ENCODE measurements around the gene C11orf52. TPM values are rescaled to one million over a fixed set of nuclear protein-coding genes. Genes with fewer than 3 reads are reported as not detected.

Gene C11orf52
- total RNA-seq, 1 experiment from 2014 or later: not detected

DNA sequence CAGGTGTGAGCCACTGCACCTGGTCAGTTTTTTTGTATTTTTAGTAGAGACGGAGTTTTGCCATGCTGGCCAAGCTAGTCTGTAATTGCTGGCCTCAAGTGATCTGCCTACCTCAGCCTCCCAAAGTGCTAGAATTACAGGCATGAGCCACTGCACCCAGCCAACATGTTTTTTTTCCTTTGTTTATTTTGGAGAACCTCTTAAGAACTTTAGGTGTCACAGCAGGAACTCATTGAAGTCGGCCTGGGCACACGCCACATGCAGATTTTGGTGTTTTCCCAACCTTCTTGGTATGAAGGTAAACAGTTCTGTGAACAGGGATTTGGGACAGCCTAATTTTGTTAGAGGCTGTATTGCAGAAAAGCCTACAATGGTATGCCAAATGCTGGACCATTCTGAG is 27.8 kb downstream of the C11orf52 start:
- DNase-seq: no peak
- Histone ChIP-seq H3K27me3 (no peaks in the 10 kb centered on the region), H3K36me3 (no peaks in the 10 kb centered on the region), H3K9me3 (no peaks in the 10 kb centered on the region), H3K4me3 (no peak overlapping the region)

DNA sequence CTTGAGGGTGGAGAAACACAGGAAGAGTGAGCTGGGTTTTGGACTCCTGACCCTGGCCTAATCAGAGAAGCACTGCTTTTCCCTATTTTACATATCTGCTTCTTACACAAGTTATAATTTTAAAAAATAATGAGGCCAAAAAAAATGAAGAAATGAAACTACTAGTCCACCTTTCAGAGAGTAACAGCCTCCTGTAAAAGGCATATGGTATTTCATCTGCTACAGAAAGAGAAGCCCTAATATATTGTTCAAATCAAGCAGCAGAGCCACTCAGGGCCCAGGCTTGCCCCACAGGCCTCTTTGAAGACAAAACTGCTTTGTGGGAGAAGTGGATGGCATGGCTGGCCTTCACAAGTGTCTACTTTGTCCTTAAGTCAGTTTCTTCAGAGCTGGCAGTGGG is 28.4 kb downstream of the C11orf52 start:
- no peak for DNase-seq
- no peaks in the 10 kb centered on the region for H3K9me3 ChIP-seq
- no peaks in the 10 kb centered on the region for H3K27me3 ChIP-seq
- no peak overlapping the region for H3K4me3 ChIP-seq
- H3K36me3 ChIP-seq: no peaks in the 10 kb centered on the region

DNA sequence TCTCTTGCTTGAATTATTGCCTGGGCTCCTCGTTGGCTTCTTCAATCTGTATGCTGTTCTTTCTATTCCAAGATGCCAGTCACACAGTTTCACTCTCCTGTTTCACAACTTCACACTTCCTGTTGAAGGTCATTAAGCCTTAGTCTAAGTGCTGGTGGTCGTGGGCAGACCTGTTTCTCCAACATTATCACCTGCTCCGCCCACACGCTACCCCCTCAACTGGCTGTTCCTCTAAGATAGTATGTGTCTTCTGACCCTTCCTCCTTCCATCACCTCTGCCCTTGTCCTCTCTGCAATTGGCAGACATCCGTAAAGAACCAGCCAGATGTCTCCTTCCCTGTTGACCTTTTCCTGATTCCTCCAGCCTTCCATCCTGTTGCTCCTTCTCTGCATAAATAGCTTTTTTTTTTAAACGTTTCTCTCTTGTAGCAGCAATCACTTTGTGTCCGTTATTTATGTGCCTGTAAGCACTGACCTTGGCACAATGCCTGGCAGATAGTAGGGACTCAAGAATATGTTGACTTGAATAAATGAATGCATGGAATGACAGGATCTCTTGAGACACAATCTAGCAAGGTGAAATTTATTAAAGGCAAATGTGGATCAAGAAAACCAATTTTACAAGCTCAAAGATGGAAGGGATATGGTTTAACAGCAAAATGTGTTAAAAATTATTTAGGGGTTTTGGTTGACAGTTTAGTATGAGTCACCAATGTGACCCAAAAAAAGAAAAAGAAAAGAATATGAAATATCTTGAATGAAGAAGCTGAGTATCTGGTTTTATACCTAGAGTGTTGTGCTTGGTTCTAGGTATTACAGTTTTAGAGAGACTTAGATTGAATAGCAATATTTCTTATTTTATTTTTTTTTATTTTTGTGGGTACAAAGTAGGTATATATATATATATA is 31.1 kb downstream of the C11orf52 start:
- no peak for DNase-seq
- H3K27me3 ChIP-seq: no peaks in the 10 kb centered on the region
- no peaks in the 10 kb centered on the region for H3K9me3 ChIP-seq
- H3K36me3 ChIP-seq: no peaks in the 10 kb centered on the region
- H3K4me3 ChIP-seq: no peak overlapping the region

DNA sequence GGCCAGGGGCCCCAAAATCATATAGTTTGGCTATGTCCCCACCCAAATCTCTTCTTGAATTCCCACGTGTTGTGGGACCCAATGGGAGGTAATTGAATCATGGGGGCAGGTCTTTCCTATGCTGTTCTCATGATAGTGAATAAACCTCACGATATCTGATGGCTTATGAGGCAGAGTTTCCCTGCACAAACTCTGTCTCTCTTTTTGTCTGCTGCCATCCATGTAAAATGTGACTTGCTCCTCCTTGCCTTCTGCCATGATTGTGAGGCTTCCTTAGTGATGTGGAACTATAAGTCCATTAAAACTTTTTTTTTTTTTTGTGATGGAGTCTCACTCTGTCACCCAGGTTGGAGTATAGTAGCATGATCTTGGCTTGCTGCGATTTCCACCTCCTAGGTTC is 32.9 kb downstream of the C11orf52 start:
- no peak overlapping the region for H3K4me3 ChIP-seq
- no peaks in the 10 kb centered on the region for H3K9me3 ChIP-seq
- no peak for DNase-seq
- no peaks in the 10 kb centered on the region for H3K36me3 ChIP-seq
- no peaks in the 10 kb centered on the region for H3K27me3 ChIP-seq

DNA sequence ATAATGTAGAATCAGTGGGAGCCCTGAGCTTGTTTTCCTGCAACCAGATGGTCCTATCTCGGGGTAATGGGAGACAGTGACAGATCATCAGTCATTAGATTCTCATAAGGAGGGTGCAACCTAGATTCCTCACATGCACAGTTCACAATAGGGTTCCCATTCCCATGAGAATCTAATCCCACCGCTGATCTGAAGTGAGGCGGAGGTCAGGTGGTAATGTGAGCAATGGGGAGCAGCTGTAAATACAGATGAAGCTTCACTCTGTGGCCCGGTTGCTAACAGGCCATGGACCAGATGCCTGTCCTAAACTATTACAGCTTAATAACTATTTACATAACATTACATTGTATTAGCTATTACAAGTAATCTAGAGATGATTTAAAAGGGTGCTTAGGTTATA is 35.4 kb downstream of the C11orf52 start:
- DNase-seq: no peak
- no peaks in the 10 kb centered on the region for H3K9me3 ChIP-seq
- no peak overlapping the region for H3K4me3 ChIP-seq
- no peaks in the 10 kb centered on the region for H3K36me3 ChIP-seq
- no peaks in the 10 kb centered on the region for H3K27me3 ChIP-seq

DNA sequence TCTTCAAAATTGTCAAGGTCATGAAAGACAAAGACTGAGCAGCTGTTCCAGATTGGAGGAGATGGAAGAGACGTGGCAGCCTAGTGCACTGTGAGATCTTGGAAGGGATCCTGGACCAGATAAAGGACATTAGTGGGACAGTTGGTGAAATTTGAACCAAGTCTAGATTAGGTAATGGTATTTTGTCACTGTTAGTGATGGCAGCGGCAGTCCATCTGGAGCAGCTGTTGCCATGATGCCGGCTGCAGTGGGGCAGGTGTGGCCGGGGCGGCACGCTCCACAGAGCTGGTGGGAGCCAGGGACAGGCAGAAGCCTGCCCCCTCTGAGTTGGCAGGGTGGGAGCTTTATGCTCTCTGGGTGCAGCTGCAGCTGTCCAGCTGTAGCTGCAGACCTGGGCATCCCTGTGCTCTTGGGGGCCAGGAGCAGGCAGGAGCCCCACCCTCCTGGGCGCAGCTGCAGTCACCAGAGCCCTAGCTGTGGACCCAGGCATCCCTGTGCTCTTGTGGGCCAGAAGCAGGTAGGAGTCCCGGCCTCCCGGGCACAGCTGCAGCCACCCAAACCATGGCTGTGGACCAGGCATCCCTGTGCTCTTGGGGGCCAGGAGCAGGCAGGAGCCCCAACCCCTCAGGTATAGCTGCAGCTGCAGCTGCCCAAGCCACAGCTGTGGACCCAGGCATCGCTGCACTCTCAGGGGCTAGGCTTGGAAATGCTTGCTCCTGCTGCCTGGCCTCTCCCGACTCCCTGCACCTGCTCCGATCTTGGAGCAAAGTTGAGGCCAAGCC is 39.1 kb downstream of the C11orf52 start:
- H3K36me3 ChIP-seq: no peaks in the 10 kb centered on the region
- no peak overlapping the region for H3K4me3 ChIP-seq
- no peaks in the 10 kb centered on the region for H3K9me3 ChIP-seq
- H3K27me3 ChIP-seq: no peaks in the 10 kb centered on the region
- DNase-seq: no peak

DNA sequence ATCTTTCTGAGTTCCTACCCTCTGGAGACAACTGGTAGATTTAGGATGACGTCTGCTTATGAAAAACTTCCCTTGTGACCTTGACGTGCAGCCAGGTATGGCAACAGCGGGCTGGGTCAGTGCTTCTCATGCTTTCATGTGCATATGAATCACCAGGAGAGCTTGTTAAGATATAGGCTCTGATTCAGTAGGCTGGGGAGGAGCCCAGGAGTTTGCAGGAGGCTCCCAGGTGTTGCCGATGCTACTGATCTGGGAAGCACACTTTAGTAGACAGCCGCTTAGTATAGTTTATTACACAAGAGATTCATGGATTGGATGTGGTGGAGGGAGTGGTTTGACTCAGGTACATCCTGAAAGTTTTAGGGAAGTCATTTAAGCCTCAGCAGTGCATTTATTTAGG is 42.2 kb downstream of the C11orf52 start:
- no peak for DNase-seq

DNA sequence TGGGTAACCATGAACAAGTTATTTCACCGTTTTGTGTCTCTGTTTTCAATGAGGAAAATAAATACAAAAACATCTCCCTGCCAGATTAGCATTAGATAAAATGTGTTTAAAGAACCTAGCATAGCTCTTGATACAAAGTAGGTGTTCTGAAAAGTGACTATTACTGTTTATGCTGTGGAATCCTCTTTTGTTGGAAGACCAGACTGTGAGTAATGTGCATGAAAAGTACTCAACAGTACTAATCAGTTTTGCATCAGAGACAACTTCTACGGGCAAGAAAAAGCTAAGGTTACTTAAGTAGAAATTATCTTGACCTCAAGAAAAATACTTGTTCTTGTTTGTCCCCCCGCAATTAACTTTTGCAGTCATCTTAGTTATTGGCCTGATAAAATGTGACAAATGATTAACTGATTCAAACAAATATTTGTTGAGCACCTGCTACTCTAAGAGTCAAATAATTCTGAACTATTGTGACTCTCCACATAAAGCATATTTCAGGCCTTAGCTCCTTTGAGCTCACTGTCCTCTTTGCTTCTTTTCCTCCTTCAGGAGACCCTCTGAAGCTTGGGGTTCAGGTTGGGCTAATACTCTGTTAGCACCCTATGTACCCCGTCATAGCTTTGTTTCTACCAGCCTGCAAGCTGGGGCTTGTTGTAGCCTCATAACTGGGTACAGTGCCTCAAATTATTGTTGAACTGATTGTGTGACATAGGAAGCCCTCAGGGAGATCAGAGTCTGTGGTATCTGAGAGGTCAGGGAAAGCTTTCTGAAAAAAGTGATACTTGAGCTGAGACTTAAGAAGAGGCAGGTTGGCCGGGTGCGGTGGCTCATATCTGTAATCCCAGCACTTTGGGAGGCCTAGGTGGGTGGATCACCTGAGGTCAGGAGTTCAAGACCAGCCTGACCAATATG is 42.9 kb downstream of the C11orf52 start:
- DNase-seq: no peak
- Histone ChIP-seq H3K36me3 (no peaks in the 10 kb centered on the region; the same call in 1 of the 2 replicates), H3K9me3 (no peaks in the 10 kb centered on the region), H3K4me3 (no peak overlapping the region), H3K27me3 (no peaks in the 10 kb centered on the region)

More for the DNA sequence above, 42.2 kb downstream of the C11orf52 start:
- Histone ChIP-seq H3K36me3 (no peaks in the 10 kb centered on the region; the same call in 1 of the 2 replicates), H3K27me3 (no peaks in the 10 kb centered on the region), H3K9me3 (no peaks in the 10 kb centered on the region), H3K4me3 (no peak overlapping the region)

DNA sequence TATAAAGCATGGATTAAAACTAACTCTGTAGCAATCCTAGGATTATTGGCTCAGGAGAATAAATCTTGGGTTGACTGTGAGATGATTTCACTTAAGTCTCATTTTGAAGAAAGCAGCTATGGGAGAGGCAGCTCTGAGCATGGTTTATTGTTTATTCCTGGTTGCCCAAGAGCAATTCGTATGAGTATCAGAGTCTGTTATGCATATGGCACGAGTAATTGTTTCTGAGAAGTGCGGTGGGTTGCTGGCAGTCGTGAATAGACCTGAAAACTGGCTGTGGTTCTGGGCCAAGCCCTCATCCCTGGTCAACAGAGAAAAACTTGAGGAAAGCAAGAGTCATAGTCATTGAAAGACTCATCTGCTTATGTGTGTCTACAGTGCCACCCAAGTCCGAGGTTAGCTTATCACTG is 45.2 kb downstream of the C11orf52 start:
- H3K4me3 ChIP-seq: no peak overlapping the region
- no peaks in the 10 kb centered on the region for H3K27me3 ChIP-seq
- H3K9me3 ChIP-seq: no peaks in the 10 kb centered on the region
- DNase-seq: peak; percentile 69
- H3K36me3 ChIP-seq: no peaks in the 10 kb centered on the region; the same call in 1 of the 2 replicates

DNA sequence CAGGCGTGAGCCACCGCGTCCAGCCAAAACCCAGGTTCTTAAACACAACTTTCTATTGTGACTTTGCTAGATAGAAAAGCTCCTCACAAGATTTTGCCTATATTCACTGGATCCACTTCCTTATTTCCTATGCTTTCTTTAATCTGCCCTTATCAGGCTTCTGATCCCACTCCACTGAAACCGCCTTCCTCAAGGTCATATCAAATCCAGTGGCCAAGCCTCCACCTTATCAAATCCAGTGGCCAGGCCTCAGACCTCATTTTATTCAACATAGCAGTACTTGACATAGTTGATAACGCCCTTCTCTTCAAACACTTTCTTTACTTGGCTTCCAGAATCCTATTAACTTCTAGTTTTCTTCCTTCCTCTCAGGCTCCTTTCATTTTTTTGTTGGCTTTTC is 48.0 kb downstream of the C11orf52 start:
- H3K9me3 ChIP-seq: no peaks in the 10 kb centered on the region
- no peaks in the 10 kb centered on the region for H3K27me3 ChIP-seq
- no peaks in the 10 kb centered on the region; the same call in 1 of the 2 replicates for H3K36me3 ChIP-seq
- DNase-seq: no peak
- H3K4me3 ChIP-seq: no peak overlapping the region

DNA sequence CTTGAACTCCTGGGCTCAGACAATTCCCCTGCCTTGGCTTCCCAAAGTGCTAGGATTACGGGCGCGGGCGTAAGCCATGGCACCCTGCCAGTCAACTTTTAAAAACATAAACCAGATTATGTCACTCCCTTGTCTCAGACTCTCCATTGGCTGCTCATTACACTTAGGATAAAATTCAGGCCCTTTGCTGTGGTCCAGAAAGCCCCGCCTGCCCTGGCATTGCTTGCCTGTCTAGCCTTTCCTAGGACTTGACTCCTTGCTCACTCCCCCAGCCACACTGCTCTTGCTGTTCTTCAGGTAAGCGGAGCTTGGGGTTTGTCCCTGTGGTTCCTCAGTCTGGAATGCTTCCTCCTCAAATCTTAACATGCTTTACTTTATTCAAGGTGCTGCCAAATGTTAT is 48.9 kb downstream of the C11orf52 start:
- Histone ChIP-seq H3K4me3 (no peak overlapping the region), H3K36me3 (no peaks in the 10 kb centered on the region; the same call in 1 of the 2 replicates), H3K27me3 (no peaks in the 10 kb centered on the region), H3K9me3 (no peaks in the 10 kb centered on the region)
- DNase-seq: no peak

DNA sequence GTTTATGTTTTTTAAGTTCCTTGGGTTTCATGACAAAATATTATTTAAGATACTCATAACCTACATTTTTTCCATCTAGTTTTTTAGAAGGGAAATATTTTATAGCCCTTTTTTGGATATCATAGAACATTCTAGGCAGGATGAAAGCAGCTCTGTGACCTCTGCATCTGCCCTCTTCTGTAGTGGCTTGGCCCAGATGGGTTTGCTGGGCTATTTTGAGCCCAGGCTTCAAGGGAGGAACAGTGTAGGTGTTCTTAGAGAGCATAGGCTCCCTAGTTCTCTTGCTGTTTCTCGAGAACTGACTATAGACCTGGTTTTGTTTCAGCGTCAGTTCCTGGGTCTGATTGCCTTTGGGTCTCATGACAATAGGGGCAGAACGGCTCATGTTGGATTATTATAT is 50.6 kb downstream of the C11orf52 start:
- no peak overlapping the region for H3K4me3 ChIP-seq
- DNase-seq: no peak
- H3K36me3 ChIP-seq: no peaks in the 10 kb centered on the region; the same call in 1 of the 2 replicates
- no peaks in the 10 kb centered on the region for H3K9me3 ChIP-seq
- no peaks in the 10 kb centered on the region for H3K27me3 ChIP-seq

DNA sequence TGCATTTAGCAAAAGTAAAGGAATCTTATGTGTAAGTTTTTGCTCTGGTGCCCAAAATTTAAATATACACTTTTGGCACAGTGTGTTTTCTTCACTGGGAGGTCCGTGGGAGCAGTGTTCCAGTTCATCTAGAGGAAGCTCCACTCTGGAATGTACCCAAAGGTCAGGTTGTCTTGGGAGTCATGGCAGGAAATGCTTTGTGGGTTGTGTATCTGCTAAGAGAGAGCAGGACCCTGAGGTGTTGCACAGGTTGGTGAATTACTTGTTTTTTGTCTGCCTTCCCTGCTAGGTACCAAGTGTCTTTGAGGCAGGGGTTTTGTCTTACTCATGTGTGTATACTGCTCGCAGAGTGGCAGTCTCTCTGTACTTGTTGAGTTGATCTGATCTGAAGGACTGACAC is 55.7 kb downstream of the C11orf52 start:
- DNase-seq: no peak
- H3K9me3 ChIP-seq: no peaks in the 10 kb centered on the region
- H3K4me3 ChIP-seq: no peak overlapping the region

DNA sequence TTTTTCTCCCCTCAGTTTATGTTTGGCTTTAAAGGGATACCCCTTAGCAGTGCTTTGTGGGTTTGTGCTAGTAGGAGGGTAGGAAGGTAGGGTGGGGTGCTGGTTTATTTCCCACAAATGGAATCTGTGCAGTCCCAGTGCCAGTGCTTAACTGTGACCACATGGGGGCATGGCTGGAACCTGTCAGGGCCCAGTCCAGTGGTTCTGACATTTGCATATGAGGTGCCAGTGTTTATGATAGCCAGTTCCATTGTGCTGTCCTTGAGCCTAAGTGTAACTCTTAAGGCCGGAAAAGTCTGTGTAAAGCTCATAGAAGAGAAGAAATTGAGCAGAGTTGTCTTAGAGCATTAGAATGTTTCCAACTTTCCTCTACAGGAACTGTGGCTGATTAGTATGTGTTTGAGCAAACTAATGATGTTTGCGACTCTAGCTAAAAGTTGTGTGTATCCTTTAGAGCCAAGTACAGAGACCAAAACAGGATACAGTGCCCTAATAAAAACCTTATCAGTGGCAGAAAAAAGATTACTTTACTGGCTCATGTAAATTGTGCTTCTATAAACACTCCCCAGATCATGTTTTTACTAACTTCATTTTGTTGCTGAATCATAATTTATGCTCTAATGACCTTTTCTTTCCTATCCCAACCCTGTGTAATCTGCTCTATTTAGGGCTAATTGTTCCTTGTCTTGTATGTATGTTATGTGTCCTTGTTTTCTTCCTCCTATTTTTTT is 56.5 kb downstream of the C11orf52 start:
- Histone ChIP-seq H3K36me3 (no peaks in the 10 kb centered on the region), H3K9me3 (no peaks in the 10 kb centered on the region), H3K27me3 (no peaks in the 10 kb centered on the region), H3K4me3 (no peak overlapping the region)
- no peak for DNase-seq

More for the DNA sequence above, 55.7 kb downstream of the C11orf52 start:
- Histone ChIP-seq H3K27me3 (no peaks in the 10 kb centered on the region), H3K36me3 (no peaks in the 10 kb centered on the region)

DNA sequence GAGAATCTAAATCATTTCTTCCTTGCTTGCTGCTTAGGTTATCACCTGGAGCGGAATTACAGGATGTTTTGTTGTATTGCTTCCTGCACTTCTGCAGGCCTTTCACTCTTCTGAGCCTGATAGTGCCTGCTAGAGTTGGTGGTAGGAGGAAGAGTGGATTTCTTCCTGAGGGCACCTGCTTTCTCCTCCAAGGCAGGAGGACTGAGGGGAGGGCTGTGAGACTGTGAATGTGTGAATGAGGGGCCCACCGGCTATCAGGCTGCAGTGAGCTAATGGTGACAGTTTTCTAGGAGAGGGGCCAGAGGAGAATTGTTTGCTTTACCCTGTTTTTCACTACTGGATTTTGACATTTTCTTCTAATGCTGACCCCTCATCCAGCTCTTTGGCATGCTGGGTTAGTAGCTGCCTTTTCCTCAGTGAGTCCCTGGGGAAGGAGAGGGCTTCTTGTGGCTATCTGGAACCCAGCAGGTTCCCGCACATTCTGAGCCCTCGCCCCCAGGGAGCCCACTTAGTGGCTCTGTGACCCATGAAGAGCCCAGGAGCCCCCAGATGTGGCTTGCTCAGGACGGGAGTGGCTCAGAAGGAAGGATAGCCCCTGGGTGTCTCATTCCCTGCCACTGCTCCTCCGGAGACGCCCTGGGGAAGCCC is 57.5 kb downstream of the C11orf52 start:
- no peak overlapping the region for H3K4me3 ChIP-seq
- no peak for DNase-seq
- H3K27me3 ChIP-seq: no peaks in the 10 kb centered on the region
- H3K36me3 ChIP-seq: no peaks in the 10 kb centered on the region
- no peaks in the 10 kb centered on the region for H3K9me3 ChIP-seq

All from MG63 (cell line).